WI38 (cell line): ENCODE measurements around the gene SASH1.

Source experiments
- H3K4me3 ChIP-seq: 2 replicates; pipeline ENCODE4 v1.5.1; 2011; ENCODE audit warnings: low read depth, mild to moderate bottlenecking, control low read depth, low read length
- CTCF ChIP-seq: IDR thresholded peaks from 2 replicates; pipeline ENCODE4 v1.5.1; 2012; ENCODE audit warnings: low read depth, mild to moderate bottlenecking, control low read depth, low read length

Gene SASH1

GRCh38 chr6:148516217-148516616 lies 173.6 kb downstream of the SASH1 start:
- no peak for TF ChIP-seq CTCF
- H3K4me3 ChIP-seq: no peak overlapping the region

DNA sequence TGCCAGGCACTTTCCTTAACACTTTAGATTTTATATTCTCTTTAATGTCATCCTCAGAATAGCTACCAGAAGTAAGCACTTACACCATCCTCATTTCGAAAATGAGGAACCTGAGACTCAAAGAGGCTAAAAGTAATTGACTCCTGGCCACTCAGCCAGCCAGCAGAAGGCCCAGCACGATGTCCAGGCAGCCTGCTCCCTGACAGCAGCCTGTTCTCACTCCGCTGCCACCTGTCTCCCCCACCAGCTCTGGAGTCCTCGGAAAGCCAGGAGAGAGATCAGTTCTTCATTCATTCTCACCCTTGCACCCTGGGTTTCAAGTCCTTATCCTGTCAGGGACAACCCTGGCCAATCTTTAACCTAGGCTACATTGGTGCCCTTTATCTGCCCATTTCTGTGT lies 174.0 kb downstream of the SASH1 start:
- no peak for TF ChIP-seq CTCF
- no peak overlapping the region for H3K4me3 ChIP-seq

DNA sequence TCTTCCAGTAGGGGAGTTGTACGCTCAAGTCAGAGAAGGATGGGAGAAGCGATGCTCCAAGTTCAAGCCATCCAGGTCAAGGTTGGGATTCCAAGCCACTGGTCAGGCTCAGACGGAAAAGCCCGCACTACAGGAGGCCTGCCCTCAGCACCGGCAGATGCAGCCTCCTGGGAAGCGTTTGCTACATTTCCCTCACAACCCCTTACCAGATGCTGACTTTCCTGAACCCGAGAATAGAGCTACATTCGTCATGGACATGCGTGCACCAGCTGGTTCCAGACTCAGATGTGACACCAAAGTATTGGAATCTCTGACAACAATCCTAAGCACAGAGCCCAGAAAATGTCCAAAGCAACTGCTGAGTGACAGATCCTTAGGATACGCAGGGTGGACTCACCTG lies 174.8 kb downstream of the SASH1 start:
- no peak overlapping the region for H3K4me3 ChIP-seq
- TF ChIP-seq CTCF: no peak

DNA sequence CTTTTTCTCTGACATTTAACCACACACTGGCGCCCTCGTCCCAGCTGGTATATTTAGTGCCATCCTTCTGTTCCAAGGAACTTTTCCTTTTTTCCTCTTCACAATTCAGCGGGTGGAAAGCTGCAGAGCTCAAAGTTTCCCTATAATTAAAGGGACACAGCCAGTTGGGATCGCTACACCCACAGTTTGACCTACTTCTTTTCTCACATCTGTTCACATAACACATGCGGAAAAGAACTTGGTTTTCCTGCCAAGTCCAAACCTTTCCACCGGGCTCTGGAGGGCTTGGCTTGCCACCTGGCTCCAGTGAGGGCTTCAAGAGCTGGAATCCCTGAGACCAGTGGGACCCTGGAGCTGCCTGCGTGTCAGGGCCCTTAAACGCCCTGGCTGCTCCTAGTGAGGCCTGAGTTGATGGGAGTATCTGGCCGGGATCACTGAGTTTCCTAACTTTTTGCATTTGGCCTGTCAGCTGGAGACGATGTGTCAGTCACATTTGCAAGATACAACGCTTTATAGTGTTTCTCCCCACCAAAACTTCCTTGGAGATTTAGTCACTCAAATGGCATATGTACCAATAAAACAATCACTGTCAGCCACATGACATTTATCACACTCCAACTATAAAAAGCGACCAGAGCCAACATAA lies 176.0 kb downstream of the SASH1 start:
- no peak overlapping the region for H3K4me3 ChIP-seq
- no peak for TF ChIP-seq CTCF

- H3K4me3 ChIP-seq: no peak overlapping the region
- no peak for TF ChIP-seq CTCF
These were observed 177.6 kb downstream of the SASH1 start for GRCh38 chr6:148520109-148520841.

GRCh38 chr6:148521158-148521557 lies 178.5 kb downstream of the SASH1 start:
- H3K4me3 ChIP-seq: no peak overlapping the region

More at GRCh38 chr6:148521158-148521557, 178.5 kb downstream of the SASH1 start:
- no peak for TF ChIP-seq CTCF
